HG02571 (cell line): Measurements from ENCODE around the gene TTLL11.
"Not testable (repeated sequence)": the region's sequence is repeated elsewhere in the genome, so short reads cannot be mapped to it uniquely, and the experiment has no call there.

Experiments used
- ATAC-seq: cut with Tn5 transposase; IDR thresholded peaks from one replicate; pipeline ENCODE4 v1.9.1; 2021; ENCODE audit warnings: mild to moderate bottlenecking, moderate library complexity; ENCODE audit not compliant: unreplicated experiment

The TTLL11 gene

DNA sequence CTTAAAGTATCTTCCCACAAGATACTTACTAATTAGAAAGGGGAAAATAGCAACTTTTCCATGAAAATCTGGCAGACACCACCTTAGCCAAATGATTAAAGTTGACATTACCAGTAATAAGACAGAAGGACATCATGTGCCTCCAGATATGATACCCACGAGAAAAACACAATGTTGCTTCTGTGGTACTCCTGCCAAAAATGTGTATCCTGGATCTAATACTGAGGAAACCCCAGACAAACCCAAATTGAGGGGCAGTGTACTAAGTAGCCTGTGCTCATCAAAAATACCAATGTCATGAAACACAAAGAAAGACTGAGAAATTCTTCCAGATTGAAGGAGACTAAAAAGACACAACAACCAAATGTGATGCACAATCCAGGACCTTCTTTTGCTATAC is 85.3 kb downstream of the TTLL11 start:
- ATAC-seq, result no peak

DNA sequence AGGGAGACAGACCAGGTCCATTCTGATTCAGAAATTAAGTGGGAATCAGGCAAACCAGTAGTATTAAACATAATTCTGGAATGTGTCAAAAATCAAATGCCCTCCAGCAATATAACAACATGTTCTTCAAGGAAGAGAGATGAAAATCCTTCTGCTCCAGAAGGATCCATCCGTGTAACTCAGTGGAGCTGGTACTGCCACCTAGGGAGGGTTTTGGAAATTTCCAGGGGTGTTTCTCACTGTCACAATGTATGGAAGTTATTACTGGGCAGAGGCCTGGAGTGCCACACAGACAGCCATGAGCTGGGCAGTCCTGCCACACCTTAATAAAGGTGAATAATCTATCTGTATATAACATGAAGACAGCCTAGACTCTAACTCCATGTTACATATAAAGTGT is 87.5 kb downstream of the TTLL11 start:
- ATAC-seq, result no peak

DNA sequence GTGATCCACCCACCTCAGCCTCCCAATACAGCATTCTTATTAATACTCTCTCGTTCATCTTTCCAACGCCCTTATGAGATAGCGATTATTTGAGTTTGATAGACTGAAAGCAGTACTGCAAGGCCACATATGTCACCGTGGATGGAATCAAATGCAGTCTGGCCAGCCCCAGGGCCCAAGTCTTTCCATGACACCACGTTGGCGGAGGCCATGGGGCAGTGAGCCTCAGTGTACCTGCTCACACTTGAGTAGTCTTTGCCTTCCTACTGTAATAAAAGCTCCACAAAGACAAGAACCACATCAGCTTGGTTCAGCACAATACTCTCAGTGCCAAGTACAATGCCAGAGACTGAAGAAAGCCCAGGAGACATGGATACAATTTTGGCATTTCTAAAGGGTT is 88.5 kb downstream of the TTLL11 start:
- no peak for ATAC-seq

DNA sequence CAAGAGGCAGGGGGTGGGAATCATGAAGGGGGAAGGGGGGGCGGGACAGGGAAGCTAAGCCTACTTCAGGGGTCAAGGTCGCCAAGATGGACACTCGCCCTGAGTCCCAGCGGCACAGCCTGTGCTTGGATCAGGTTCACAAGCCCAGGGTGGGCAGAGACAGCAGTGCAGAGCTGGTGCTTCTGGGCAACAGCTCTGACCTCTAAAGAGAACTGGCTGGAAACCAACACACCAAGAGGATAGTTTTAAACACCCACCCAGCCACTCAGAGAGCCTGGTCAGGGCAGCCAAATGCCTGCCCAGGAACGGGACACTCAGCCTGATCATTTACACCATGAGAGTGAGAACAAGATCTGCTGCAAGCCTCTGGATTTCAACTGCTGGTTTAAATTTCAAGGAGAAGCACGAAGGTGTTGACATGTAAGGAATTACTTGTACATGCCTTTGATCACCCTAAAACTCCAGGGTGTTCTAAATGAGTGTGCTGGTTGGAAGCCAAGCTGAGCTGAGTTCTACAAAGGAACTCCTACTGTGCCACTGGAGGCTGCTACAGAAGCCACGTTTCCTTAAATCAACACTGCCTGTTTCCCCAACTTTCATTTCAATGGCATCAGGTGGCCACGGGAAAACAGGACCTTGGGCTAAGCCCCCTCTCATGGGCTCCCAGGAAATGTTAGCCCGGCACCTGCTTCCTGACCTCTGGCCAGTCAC is 91.5 kb downstream of the TTLL11 start:
- ATAC-seq, result no peak

DNA sequence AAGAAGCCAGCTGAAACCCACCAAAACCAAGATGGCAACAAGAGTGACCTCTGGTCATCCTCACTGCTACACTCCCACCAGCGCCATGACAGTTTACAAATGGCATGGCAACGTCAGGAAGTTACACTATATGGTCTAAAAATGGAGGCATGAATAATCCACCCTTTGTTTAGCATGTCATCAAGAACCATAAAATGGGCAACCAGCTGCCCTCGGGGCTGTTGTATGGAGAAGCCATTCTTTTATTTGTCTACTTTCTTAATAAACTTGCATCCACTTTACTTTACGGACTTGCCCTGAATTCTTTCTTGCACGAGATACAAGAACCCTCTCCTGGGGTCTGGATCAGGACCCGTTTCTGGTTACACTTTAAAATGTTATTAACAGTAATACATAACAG is 92.6 kb downstream of the TTLL11 start:
- not testable (repeated sequence) for ATAC-seq

DNA sequence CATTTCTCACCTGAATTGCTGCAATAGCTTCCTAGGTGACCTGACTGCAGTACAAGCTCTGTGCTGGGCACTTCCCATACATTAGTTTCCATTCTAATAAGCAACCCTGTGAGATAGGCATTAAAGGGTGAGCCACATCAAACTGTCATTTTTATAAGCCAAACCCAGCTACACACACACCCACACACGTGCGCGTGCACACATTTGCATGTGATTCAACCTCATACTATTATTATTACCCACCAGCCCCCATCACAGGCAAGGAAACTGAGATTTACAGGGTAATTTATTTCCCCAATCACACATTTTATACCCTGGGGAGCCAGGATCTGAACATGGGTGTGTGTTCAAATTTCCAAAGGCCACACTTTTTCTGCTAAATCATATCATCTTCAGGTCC is 93.6 kb downstream of the TTLL11 start:
- ATAC-seq, result no peak

DNA sequence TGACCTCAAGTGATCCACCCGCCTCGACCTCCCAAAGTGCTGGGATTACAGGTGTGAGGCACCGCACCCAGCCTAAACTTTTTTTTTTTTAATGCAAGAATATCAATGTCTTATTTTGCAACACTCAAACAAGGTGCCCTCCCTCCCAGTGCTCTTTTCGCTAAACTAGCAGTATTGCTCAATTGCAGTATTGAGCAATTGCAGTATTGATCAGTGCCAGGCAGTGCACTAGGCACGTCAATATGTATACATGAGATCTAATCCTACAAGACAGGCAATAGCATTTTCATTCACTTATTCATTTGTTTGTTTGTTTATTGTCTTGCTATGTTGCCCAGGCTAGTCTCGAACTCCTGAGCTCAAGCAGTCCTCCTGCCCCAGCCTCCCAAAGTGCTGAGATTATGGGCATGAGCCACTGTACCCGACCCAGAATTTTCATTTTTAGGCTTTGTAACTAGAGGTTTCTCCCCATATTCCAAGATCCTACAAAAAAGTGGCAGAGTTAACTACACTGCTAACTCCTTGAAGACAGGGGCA is 94.5 kb downstream of the TTLL11 start:
- ATAC-seq, result no peak

DNA sequence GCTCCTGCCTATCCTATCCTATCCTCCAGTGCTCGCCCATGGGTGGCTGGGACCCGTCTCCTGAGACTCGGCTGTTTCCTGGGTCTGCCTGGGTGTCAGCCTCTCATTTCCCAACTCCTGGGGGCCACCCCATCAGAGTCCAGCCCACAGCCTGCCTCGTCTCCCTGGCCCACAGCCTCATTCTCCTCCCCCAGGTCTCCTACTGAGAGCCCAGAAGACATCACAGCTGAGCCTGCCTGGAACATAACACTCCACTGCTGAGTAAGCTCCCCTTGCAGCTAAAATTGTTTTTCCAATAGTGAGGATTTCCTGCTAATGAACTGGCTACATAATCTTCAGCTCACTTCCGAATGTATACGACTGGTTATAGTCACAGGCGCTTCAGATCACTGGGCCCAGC is 95.3 kb downstream of the TTLL11 start:
- ATAC-seq, result no peak

DNA sequence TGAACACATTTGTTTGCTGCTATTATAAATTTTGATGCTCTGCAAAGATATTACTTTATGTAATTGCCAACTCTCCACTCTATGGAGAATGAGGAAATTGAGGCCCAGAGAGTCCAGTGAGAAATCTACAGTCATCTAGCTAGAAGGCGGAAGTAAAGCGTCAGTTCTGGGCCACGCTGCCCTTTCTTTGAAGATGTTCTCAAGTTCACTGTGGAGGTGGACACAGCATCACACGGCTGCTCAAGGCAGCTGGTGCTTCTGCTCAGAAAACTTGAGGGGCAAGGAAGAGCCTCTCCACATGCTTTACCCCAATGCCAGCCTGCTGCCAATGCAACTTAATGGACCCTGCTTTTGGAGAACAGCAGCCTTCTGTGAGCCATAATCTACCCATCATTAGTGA is 96.3 kb downstream of the TTLL11 start:
- ATAC-seq, result no peak

GRCh38 chr9:121995997-121996396 is 97.1 kb downstream of the TTLL11 start:
- no peak for ATAC-seq

DNA sequence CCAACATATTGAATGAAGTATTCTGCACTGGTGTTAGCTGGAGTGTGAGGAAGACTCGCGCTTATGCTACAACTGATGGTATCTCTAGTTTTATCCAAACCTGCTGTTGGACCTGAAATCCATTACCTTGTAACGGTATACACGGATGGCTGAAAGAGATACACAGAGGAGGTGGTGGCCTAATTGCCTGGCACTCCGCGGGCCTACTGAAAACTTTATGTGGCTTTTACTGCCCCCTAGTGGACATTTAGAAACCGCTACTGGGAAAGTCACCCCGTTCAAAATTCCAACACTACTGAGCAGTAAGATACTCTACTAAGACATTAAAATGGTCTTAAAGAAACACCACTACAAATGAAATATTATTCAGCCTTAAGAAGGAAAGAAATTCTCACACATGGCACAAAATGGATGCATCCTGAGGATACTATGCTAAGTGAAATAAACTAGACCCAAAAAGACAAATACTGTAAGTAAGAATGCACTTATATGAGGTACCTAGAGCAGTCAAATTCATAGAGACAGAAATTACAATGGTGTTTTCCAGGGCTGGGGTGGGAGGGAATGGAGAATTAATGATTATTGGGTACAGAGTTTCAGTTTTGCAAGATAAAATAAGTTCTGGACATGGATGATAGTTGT is 100.4 kb downstream of the TTLL11 start:
- ATAC-seq, result no peak

DNA sequence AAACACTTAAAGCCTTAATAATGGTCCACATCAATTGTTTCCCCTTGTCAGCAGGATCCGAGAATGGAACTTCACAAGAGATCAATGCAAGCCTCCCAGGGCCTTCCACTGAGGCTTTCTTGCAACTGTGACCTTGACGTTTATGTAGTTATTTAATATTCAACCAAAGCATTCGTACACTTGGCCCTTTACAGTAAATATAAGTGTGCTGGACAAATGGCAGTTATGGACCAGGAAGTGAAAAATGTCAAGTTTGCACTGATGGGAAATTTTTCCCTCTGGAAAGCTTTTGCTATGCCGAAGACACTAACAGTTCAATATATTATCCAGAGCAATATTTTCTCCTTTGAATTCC is 101.8 kb downstream of the TTLL11 start:
- no peak for ATAC-seq

DNA sequence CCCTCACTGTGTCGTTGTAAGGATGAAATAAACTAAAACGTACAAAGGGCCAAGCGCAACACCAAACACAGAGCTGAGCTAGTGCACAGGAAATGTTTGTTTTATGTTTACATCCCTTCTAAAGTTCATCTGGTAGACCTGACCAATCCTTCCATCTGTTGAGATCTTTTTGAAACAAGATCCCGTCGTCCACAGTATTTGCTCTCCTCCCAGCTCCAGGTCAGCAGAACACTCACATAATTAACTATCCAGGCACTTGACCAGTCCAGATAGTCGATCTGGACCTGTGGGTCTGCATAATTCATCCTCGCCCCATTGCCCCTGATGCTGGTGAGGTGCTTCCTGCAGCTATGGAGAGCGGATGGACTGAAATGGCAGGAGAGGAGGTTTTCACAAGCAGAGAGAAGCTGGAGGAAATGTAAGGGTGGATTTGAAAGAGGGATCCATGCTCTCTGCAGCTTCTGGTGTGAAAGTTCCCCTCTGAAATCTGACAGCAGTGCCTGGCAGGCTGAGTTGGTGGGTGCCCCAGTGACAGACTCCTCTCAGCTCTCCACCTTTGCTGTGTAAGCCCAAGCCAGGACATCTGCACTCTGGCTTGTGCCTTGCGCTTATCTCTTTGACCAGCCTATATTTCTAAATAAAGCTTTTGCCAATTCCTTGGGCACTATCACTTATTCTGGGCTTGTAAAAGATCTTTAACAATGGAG is 102.4 kb downstream of the TTLL11 start:
- no peak for ATAC-seq

DNA sequence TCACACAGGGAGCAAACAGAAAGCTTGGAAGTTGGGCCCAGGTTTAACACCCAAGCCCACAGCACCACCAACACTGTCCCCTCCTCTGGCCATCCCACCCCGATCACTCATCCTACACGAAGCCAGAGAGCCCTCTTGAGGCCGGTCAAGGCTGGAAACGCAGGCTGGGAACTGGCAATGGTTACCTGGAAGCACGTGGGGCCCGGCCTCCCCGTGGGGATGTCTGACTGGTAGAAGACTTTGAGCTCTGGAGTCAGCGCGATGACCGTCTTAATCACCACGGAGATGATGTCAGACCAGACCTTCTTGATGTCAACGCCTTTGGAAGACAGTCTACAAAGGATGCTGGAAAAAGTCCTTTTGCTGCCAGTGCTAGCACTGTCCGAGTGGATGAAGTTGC is 104.1 kb downstream of the TTLL11 start:
- no peak for ATAC-seq

DNA sequence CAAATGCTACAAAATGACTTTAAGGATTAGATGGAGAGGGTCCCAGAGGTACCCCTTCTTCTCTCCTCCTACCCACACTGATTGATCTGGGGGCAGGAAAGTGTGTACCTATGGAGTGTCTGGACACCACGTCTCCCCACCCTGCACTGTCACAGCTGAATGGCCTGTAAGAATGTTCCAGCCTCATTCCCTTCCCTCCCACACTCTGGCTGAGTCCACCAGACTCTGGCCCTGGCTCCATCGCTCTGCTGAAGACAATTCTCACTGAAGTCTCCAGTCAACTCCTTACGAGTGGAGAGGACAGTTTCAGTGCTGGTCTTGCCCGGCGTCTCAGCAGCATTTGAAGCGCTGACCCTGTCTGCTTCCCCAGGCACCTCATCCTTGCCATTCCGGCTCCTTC is 105.8 kb downstream of the TTLL11 start:
- ATAC-seq, result no peak

- ATAC-seq, result no peak
Observed at GRCh38 chr9:121985792-121986494, 107.2 kb downstream of the TTLL11 start.

DNA sequence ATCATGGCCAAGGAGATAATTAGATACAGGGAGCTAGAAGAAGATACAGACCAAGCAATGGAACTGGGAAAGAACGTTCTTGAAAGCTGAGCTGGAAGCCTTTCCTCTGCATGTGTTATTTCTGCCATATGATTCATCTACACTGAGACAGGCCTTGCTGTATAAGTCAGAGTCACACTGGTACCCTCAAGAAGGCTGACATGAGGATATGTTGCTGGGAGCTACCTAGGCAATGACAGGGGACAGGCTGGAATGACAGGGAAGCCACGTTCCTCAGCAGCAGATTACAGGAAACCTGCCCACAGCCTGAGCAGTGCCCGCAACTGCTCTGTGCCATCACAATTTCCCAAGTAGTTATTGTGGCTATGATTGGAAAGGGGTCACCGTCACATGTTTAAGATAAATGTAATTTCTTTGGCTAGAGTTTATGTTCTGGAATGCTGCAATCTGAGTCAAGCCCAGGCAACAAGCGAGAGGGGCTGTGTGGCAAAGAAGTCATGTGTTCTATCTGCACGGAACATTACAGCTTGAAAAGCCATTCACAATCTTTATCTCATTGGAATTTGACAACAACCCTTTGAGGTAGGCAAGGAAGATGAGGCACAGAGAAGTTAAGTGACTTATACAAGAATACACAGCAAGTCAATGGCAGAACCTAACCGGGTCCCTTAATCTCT is 108.2 kb downstream of the TTLL11 start:
- no peak for ATAC-seq

GRCh38 chr9:121983736-121984135 is 109.4 kb downstream of the TTLL11 start:
- no peak for ATAC-seq

DNA sequence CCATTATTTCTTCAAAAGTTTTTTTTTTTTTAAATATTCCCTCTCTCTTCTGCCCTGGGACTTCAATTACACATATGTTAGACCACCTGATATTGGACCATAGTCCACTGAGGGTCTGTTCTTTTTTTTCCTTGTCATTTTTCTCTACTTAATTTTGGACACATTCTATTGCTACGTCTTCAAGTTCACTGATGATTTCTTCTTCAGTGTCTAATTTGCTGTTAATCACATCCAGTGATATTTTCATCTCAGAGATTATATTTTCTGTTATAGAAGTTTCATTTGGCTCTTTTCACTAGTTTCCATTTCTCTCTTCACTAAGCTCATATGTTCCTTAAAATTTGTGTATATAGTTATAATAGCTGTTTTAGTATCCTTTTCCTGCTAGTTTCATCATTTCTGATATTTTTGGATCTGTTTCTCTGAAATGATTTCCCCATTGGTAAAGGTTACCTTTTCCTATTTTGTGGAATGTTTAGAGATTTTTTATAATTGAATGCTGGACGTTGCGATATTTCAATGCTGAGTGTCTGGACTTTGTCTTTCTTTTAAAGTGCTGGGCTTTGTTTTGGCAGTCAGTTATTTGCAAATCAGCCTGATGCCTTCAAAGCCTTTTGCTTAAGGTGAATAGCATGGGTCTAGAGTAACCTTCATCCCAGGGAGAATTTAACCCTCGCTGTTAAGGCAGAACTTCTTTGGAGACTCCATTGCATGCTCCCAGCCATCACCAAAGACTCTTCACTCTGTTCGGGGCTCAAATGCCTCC is 111.8 kb downstream of the TTLL11 start:
- ATAC-seq, result no peak

DNA sequence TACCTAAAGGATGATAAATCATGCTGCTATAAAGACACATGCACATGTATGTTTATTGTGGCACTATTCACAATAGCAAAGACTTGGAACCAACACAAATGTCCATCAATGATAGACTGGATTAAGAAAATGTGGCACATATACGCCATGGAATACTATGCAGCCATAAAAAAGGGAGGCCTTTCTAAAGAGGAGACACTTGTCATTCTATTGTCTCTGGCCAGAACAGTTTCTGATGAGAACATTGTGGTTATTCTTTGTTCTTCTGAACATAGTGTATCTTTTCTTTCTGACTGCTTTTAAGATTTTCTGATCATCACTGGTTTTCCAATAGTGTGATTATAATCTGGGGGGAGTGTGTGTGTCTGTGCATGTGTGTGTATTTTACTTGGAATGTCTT is 112.4 kb downstream of the TTLL11 start:
- ATAC-seq, result not testable (repeated sequence)
